GM18861 (cell line): ENCODE measurements around the gene TSPAN18.

Experiments used
- ATAC-seq: cut with Tn5 transposase; IDR thresholded peaks from one replicate; pipeline ENCODE4 v1.9.1; 2021; ENCODE audit not compliant: unreplicated experiment

The TSPAN18 gene

DNA sequence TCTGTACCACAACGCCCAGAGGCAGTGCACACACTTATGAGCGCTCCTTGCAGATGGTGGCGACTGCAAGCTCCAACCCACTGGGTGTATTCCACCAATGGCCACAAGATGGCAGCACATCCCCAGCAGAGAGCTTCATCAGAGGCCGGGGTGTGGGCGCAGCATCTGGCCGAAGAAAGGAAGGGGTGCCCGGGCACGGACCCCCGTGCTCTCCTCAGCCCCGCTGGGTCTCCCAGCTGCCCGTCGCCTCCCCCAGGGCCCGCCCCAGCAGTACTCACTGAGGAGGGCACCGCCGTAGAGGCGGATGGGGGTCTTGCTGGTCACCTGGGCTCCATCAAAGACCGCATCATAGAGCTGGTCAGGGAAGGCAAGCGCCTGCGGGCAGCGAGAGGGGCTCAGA is 209.8 kb downstream of the TSPAN18 start:
- ATAC-seq, result peak; percentile 54

DNA sequence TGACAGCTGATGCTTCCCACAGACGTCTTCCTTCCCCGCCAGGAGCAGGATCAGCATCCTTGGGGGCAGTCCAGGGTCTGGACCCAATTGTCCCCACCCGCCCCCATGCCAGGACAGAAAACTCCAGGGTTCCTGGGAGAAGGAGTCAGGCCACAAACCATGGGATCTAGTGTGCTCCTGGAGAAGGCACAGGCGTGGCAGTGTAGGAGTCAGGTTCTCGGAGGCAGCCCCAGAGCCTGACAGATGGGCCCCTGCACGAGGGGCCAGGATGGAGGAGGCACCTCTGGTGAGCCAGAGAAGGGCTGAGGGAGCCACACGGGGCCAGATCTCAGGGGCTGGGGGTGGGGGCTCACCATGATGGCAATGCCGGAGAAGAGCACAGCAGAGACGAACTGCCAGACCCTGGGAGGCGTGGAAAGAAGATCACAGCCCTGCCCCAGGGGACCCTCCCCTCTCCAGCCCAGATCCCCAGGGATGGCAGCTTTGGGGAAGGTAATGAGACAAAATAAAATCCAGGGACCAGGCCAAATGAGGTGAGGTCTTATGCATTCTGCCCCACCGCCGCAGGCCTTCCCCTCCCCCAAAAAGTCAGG is 210.3 kb downstream of the TSPAN18 start:
- no peak for ATAC-seq

DNA sequence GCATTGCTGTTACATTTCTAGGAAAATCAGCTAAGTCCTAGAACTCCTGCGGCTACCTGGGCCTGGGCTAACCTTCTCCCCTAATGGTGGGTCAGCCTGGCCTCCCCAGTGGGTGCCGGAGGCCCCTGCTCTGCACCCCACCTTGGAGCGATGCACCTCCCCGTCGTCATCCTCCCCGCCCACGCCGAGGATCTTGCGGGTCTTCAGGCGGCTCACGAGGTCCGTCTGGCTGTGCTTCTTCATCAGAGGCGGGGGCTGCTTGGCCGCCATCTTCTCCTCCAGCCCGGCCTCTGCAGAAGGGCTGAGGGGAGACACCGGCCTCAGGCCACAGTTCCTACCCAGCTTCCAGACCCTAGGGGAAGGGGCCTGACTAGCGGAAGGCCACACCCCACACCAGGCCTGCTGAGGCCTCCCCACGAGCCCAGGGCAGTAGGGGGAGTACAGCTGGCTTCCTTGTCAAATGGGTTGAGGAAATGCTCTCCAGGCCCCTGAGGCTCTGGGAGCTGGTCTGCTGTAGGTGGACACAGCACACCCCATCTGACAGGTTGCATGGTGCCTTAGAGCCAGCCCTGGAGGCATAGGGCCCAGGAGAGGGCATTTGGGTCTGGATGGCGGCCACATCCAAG is 211.4 kb downstream of the TSPAN18 start:
- ATAC-seq, result no peak

DNA sequence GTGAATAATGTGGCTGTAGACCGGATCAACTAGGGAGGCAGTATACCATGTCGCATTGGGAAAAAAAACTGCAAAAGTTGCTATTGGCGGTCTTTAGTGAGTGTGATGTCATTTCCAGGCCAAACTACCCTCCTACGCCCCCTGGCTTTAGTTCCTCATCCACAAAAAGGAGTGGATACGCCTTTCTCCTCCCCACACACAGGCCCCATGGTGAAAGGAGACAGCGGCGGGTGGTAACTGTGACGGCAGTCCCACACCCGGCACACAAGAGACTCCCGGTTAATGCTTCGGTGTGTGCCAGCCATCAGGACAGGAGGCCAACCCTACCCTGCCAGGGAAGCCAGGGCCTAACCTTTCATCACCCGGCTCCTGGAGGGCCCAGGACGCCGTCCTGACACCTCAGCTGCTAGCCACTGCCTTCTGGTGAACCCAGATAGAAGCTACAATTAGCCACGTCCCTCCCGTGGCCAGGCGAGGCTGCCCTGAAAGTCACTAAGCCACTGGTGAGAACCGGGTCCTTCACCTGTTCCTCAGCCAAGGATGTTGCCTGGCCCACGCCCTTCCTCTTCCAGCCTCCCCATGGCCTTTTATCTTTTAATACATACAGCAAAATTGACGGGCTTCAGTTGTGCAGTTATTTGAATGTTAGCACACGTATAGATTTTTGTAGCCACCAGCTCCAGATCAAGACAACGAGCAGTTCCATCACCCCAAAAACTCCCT is 213.1 kb downstream of the TSPAN18 start:
- ATAC-seq, result no peak

DNA sequence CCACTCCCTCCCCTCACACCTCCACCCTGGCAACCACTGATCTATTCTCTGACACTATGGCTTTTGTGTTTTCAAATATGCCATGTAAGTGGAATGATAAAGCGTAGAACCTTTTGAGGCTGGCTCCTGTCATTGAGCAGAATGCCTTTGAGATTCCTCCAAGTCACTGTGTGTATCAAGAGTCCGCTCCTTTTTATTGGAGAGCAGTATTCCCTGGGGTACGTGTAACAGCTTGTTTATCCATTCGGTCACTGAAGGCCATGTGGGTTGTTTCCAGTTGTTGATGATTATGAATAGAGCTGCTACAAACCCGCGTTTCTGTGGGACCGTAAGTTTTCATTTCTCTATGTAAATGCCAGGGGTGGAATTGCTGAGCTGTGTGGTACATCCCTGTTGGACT is 213.6 kb downstream of the TSPAN18 start:
- no peak for ATAC-seq

DNA sequence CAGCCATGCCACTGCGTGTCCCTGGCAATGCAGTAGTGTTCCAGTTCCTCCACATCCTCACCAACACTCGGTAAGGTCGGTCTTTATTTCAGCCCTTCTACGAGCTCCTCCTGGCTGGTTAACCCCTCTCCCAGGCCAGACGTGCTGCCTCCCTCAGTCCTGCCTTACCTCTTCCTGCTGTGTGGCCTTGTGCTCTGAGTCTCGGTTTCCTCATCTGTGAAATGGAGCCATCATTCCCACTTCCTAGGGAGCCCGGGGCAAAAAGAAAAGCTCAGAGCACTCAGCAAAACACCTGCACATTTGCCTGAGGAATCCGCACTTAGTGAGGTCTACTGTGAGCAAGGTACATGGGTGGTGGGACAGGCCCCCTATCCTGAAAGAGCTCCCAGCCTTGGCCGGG is 214.1 kb downstream of the TSPAN18 start:
- ATAC-seq, result no peak

DNA sequence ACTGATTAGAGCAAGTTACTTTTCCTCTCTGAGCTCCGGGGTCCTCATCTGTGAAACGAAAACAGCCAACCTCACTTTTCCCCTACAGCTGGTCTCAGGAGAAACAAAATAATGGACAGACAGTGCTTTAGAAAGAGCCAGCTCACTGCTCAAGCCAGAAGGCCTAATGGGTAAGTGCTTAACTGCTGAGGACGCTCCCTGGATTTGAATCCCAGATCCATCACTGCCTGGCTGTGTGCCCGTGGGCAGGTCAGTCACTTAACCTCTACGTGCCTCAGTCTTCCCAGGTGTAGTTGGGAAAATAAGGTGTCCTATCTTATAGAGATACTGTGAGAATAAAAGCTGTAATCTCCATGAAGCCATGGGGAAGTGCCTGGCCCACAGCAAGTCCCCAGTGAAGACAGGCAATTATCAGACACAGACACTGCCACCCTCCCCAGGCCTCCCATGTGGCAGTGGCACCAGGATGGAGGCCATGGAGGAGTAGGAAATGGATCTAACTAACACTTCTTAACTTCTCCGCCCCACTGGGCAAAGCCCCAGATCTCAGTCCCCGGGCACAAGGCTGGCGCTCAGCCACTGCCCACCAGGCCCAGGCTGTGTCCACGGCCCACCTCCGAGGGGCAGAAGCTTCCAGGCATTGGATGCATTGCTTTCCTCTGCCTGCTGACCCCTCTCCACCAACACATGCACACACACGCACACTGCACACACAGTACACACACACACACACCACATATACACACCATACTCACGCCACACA is 214.7 kb downstream of the TSPAN18 start:
- no peak for ATAC-seq

DNA sequence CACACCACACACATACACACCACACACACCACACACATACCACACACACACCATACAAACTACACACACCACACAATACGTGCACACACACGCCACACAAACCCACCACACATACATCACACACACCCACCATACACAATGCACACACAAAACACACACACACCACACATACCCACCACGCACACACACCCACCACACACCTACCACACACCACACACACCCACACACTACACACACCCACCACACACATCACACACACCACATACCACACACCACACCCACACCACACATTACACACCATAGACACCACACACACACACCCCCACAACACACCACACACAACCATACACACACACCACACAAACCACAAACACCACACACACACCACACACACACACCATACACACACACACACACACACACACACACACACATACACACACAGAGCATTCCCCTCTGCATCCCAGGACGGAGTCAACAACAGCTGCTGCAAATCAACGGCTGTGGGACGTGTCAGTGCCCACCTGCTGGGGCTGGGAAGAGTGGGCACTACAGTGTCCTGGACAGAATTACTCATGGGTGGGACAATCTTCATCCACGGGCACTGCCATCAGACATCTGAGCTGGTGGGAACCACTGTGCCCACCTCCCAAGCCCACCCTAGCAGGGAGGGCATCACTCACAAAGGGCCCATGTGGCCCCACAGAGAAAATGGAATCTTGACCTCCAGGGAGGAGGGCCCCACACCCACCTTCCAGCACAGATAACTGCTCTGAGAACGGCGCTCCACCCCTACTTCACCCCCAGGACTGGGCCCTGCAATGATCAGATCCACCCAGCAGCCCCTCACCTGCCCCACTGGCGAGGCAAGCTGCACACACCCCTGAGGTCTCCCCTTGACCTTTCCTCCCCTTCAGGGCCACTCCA is 215.5 kb downstream of the TSPAN18 start:
- ATAC-seq, result no peak

DNA sequence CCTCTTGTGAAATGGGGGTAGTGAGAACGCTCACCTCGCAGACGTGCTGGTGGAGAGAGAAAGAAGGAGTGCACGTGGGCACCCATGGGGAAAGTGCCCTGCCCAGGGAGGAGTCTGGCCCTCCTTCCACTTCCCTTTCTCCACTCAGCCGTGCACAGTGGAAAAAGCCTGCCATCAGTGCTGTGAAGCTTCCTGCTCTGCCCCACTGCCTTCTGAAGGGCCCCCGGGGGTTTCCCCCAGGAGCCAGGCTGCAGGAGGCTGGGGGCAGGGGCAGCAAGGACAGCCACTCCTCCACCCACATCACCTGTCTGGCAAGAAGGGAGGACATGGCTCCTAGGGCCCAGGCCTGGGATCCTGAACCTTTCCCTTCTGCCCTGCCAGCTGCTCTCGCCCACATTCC is 216.4 kb downstream of the TSPAN18 start:
- ATAC-seq, result peak; percentile 80

DNA sequence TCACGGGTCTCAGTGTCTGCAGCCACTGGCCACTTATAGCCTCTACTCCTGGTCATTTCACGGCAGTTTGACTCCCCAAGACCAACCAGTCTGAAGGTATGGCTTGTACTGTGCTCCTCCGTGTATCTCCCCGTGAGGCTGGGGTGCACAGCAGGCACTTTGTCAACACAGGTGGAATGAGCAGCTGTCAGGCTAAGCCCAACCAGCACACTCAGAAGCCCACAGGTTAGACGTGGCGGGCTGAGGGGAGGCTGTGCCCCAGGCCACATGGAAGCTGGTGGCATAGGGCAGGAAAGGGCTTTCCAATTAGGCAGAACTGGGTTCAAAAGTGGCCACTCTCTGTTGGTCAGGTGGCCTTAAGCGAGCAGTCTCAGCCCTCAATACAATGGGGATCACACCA is 216.9 kb downstream of the TSPAN18 start:
- no peak for ATAC-seq

DNA sequence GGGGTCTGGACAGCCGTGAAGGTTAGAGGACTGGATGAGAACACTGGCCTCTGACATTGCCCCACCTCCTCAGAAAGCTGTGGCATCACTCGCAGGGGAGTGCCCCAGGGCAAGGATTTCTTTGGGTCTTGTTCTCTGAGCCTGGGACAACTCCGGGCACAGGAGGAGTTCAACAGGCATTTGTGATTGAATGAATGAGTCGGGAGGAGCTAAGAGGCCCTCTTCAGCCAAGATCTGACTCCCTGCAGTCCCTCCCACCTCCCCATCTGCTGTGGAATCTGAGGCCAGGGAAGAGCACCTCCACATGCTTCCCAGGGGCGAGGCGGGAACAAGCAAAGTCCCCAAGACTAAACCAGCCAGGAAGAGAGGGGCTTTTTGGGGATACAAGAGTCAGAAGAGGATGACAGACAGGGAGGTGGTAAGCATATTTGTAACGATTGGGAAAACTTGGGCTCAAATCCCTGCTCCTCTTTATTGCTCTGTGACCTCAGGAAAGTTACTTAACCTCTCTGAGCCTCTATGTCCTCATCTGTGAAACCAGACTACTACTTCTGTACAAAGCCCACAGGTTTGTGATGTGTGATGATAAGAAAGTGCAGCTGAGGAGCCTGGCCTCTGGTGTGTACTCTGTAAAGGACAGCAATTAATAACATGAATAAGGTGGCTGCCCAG is 217.6 kb downstream of the TSPAN18 start:
- ATAC-seq, result no peak

DNA sequence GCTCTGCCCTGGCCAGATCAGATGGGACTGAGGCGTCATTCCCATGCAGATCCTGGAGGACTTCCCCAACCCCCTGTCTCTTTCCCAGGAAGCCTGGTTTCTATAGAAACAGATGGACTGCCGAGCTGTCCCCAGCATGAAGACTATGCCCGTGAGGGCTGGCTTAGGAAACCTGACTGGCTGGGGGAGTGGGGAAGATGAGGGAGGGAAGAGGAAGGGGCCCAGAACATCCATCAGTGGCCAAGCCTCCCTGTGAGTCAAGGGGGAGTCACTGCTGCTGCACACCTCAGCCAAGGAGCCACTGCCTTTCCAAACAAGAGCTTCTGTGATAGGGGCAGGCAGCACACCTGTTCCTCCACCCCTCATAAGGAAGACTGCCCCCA is 218.1 kb downstream of the TSPAN18 start:
- ATAC-seq, result no peak

DNA sequence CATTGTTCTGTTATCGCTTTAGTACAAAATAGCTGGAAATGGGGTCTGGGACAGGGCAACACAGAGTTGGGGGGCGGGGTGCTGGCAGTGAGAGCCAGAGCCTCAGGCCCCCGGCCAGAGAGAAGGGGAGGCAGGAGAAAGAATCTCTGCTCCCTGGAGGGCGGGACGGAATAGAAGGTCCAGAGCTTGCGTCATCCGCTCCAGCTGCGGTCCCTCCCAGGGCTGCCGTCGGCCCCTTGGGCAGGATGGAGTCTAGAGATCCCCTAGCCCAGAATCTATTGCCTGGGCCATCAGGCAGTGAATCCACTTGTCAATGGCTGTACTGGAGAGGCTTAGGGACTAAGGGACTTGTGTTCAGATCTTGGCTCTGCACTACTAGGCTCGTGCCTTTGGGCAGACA is 218.9 kb downstream of the TSPAN18 start:
- no peak for ATAC-seq

DNA sequence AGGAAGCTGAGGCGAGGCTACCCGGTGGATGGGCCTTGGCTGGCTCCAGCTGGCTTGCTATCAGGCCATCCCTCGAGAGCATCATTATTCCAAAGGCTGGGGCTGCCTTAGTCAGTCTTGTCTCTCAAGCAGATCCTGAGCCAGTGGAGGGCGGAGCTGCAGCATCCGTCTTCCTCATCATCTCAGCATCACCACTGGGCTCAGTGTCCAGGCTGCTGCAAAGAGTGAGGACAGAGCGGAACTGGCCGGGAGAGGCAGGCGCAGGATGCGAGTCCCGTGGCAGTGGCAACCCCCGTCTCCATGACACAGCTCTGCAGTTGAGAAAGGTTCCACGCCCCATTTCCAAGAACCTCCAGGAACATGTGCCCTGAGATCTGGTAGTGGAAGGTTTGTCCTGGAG is 219.5 kb downstream of the TSPAN18 start:
- no peak for ATAC-seq

DNA sequence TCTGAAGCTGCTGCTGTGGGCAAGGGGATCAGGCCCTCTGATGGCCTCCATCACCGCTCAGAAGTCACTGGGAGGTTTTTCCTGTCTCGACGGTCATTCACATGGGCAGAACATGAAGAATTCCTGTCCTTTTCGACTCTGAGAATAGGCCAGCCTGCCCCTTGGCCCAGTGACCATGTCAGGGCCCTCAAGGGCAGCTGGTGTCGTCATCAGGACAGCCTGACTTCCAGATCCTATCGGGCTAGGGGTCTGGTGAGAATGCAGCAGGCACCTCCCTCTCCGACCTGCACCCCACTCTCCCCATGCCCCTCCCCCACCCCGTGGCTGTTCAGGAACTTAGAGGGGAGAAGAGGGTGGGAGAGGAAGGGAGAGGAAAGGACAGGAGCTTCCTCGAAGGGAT is 220.4 kb downstream of the TSPAN18 start:
- no peak for ATAC-seq

DNA sequence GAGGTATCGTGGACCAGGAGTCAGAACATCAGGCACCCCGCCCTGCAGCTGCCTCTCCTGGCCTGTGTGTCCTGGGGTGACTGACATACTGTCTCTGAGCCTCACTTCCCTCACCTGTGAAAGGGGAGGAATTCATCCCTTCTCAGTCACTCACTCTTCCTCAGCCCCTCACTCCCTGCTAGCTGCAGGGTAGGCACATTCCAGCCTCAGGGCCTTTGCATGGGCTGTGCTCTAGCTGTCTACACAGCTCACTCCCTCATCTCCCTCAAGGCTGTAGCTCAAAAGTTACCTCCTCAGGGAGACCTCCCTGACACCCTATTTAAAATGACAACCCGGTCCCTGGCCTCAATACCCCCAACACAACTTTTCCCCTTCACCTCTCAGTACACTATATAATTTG is 221.4 kb downstream of the TSPAN18 start:
- no peak for ATAC-seq

DNA sequence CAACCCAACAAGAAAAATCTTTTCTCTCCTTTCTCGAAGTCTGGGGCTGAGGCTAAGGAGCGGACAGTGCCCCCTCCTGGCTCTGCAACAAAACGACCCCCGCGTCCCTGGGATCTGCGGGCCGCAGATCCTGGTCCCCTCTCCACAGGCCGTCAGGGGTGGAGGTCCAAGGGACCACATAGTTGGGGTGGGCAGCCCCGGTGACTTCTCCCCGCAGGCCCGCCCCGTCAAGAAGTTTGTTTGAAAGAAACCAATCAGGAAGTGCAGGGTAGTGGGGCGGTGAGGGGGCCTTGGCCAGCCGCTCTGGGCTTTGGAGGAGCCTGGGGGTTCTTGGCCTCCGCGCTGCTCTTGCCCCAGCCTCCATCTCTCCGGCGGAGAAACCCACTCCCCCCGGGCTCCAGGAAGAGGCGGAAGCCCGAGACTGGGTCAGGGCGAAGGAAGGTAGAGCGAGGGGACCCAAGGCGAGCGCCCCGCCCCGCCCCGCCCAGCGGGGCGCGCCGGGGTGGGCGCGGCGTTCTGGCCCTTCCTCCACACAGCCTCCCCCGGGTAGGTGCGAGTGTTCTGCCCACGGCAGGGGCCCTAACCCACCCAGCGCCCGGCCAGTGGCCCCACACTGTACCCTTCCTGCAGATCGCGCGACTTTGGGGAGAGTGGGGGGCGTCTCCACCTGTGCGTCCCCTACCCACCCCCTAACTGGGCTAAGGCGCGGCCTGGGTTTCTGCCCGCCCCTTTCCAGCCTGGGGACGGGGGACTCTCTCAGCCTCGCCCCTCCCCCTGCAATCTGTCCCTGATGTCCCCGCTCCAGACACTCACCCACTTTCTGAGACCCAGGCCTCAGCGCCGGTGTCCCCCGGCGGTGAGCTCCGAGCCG is 222.6 kb downstream of the TSPAN18 start:
- ATAC-seq, result no peak

DNA sequence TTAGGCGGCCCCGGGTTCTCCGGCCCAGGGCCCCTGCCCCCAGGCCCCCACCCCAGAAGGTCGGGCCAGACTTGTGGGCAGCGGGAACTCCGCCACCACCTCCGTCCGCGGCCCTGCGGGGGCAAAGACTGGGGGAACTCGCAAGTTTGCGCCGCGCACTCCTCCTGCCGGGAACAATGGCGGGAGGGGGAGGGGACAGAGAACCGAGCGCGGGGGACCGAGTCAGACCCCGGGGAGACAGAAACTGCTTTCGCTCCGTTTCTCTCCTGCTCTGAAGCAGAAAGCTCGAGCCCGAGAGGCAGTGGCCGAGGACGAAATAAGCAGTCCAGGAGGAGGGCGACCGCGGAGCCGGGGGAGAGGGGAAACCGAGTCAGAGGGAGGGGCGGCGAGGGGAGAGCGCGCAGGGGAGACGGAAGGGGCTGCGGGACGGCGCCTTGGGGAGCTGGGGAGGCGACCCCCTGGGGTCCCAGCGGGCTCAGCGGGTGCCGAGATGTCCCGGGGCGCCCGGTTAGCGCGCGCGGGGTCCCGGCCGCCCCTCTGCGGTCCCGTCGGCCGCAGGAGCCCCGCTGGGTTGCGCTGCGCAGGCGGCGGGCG is 223.4 kb downstream of the TSPAN18 start:
- no peak for ATAC-seq
